Panc1 (cell line): ENCODE measurements around the gene HYAL2. TPM values are rescaled to one million over a fixed set of nuclear protein-coding genes. Genes with fewer than 3 reads are reported as not detected.

Experiments
- ATAC-seq: fragments of 200-7000 bp; cut with Tn5 transposase; 2 replicates; pipeline ENCODE4 v1.9.1; 2020; ENCODE audit warnings: mild to moderate bottlenecking, moderate library complexity
- BruUV-seq: library from RNA; stranded (reverse); fragments of 400-500 nt; replicated peaks from 2 replicates; lab custom pipeline; 2021; lab: Mats Ljungman, UMichigan
- CTCF ChIA-PET: fragments of 300-600 bp; sonication (Branson Sonifier 250); formaldehyde crosslinking; loops from one replicate; lab custom pipeline; 2022; ENCODE audit warnings: antibody characterized with exemption; lab: Charles Lee
- POLR2A ChIA-PET: fragments of 300-600 bp; sonication (Branson Sonifier 250); formaldehyde crosslinking; loops from one replicate; lab custom pipeline; 2022; ENCODE audit warnings: antibody characterized with exemption; lab: Charles Lee
- DNase-seq: peaks from one replicate; pipeline ENCODE4 v3.0.0-alpha.2; 2010; ENCODE audit warnings: low read depth, low spot score
- H3K27ac ChIP-seq: 2 replicates; pipeline ENCODE4 v1.5.1; 2011; ENCODE audit warnings: mild to moderate bottlenecking, low read length, inconsistent platforms
- H3K27me3 ChIP-seq: fragments of 200-500 bp; sonication (Bioruptor generic); 2 replicates; pipeline ENCODE4 v1.6.0; 2014; ENCODE audit warnings: low read length, inconsistent platforms; ENCODE audit not compliant: control insufficient read depth, insufficient read depth
- H3K36me3 ChIP-seq: fragments of 200-500 bp; sonication (Bioruptor generic); 2 replicates; pipeline ENCODE4 v1.5.1; 2014; ENCODE audit warnings: inconsistent platforms, mild to moderate bottlenecking, low read length, moderate library complexity; ENCODE audit not compliant: control insufficient read depth, insufficient read depth
- H3K4me1 ChIP-seq: 2 replicates; pipeline ENCODE4 v1.5.1; 2011; ENCODE audit warnings: inconsistent platforms, mild to moderate bottlenecking, low read length, moderate library complexity; ENCODE audit not compliant: control insufficient read depth, insufficient read depth
- H3K4me3 ChIP-seq, 2 experiments: 2 replicates each; pipeline ENCODE4 v1.5.1; 2011 to 2012; ENCODE audit warnings: low read depth in 2 of 2, low read length in 2 of 2, mild to moderate bottlenecking in 2 of 2, inconsistent platforms in 1 of 2, moderate library complexity in 1 of 2
- H3K9me3 ChIP-seq: fragments of 200-500 bp; sonication (Bioruptor generic); 2 replicates; pipeline ENCODE4 v1.5.1; 2014; ENCODE audit warnings: low read depth, mild to moderate bottlenecking, inconsistent platforms, low read length, moderate library complexity; ENCODE audit not compliant: control insufficient read depth, insufficient read depth
- CTCF ChIP-seq: fragments of 450-650 bp; IDR thresholded peaks from 2 replicates; pipeline ENCODE4 v1.5.1; 2017; ENCODE audit warnings: mild to moderate bottlenecking
- POLR2AphosphoS5 ChIP-seq: IDR thresholded peaks from 2 replicates; pipeline ENCODE4 v1.6.1; 2012; ENCODE audit warnings: mild to moderate bottlenecking, low read depth, low read length, moderate library complexity
- REST ChIP-seq, 2 experiments: IDR thresholded peaks; 2 replicates each; pipeline ENCODE4 v1.6.1; 2011 to 2012; ENCODE audit warnings: low read depth in 2 of 2, control low read depth in 1 of 2, low read length in 1 of 2, mild to moderate bottlenecking in 1 of 2, moderate library complexity in 1 of 2; ENCODE audit not compliant: insufficient read depth in 1 of 2
- SIN3A ChIP-seq: IDR thresholded peaks from 2 replicates; pipeline ENCODE4 v1.6.1; 2012; ENCODE audit warnings: low read depth, mild to moderate bottlenecking, low read length, moderate library complexity, borderline replicate concordance; ENCODE audit not compliant: insufficient read depth
- TCF7L2 ChIP-seq: IDR thresholded peaks from 2 replicates; pipeline ENCODE4 v1.6.1; 2011; ENCODE audit warnings: mild to moderate bottlenecking, low read depth, low read length, inconsistent platforms
- in situ Hi-C: cut with HindIII; loops from 2 replicates; pipeline ENCODE4 v1.10.0; 2016; ENCODE audit warnings: low sequenced_read_pairs, low pct_unique_long_range_greater_than_20kb
- intact Hi-C: fragments of 100-400 bp; cut with micrococcal nuclease; formaldehyde crosslinking; loops from one replicate; pipeline ENCODE4 v1.10.0; 2022; ENCODE audit not compliant: unreplicated experiment
- total RNA-seq: library from RNA; stranded (reverse); gene quantifications from one replicate; pipeline ENCODE4 v1.2.1, GENCODE V29; 2021; ENCODE audit not compliant: unreplicated experiment

The HYAL2 gene
- total RNA-seq, 1 experiment from 2014 or later: 41.5 TPM

- TF ChIP-seq POLR2AphosphoS5: no peak
- no peak for TF ChIP-seq TCF7L2
- TF ChIP-seq SIN3A: no peak
- no peak for TF ChIP-seq REST (IDR thresholded peaks at IDR 0.05; ENCODE audit: insufficient read depth in 1 of 2, low read depth in 2 of 2, low read length in 1 of 2)
- TF ChIP-seq CTCF: no peak
- Histone ChIP-seq H3K36me3 (peaks cover 11% of the 10 kb centered on the region), H3K4me3 (no peak overlapping the region), H3K4me1 (peaks cover 27% of the 10 kb centered on the region), H3K9me3 (no peaks in the 10 kb centered on the region), H3K27me3 (no peaks in the 10 kb centered on the region), H3K27ac (no peak overlapping the region)
- BruUV-seq: no TSS peak
- intact Hi-C loops (no loop called here), in situ Hi-C loops (no loop called here)
- POLR2A ChIA-PET: no interaction called here
- DNase-seq (no peak), ATAC-seq (no peak)
- CTCF ChIA-PET: no interaction called here
Measured at GRCh38 chr3:50326182-50326541, 3.6 kb upstream of the HYAL2 start.

- Histone ChIP-seq H3K4me1 (peaks cover 27% of the 10 kb centered on the region), H3K27ac (no peak overlapping the region), H3K4me3 (no peak overlapping the region), H3K36me3 (peaks cover 8% of the 10 kb centered on the region), H3K27me3 (no peaks in the 10 kb centered on the region), H3K9me3 (no peaks in the 10 kb centered on the region)
- ATAC-seq (no peak), DNase-seq (no peak)
- CTCF ChIA-PET: no interaction called here
- intact Hi-C loops (no loop called here), in situ Hi-C loops (no loop called here)
- TF ChIP-seq POLR2AphosphoS5 (no peak), TCF7L2 (no peak), REST (IDR thresholded peaks at IDR 0.05; ENCODE audit: insufficient read depth in 1 of 2, low read depth in 2 of 2, low read length in 1 of 2) (no peak), CTCF (no peak), SIN3A (no peak)
- POLR2A ChIA-PET: no interaction called here
- no TSS peak for BruUV-seq
Measured at GRCh38 chr3:50325497-50326181, 3.1 kb upstream of the HYAL2 start.
